Immature natural killer cell (primary cell): Measurements from ENCODE around the gene MAST3. TPM values are rescaled to one million over a fixed set of nuclear protein-coding genes. Genes with fewer than 3 reads are reported as not detected.
"Not testable (repeated sequence)": the region's sequence is repeated elsewhere in the genome, so short reads cannot be mapped to it uniquely, and the experiment has no call there.

Experiments
- DNase-seq, 3 donors: peaks; one replicate each; pipeline ENCODE4 v3.0.0; 2022; ENCODE audit warnings: mixed read lengths in 1 of 3
- H3K27ac Mint-ChIP-seq, 6 donors: one replicate each; pipeline ENCODE4 v1.8.0; 2020; ENCODE audit warnings: mixed read lengths in 6 of 6, mild to moderate bottlenecking in 5 of 6, inconsistent platforms in 4 of 6, moderate library complexity in 3 of 6
- H3K27me3 Mint-ChIP-seq, 3 donors: one replicate each; pipeline ENCODE4 v1.8.0; 2020 to 2021; ENCODE audit warnings: low read depth in 3 of 3, mild to moderate bottlenecking in 3 of 3, mixed read lengths in 3 of 3, moderate library complexity in 3 of 3, inconsistent platforms in 1 of 3
- H3K36me3 Mint-ChIP-seq, 3 donors: one replicate each; pipeline ENCODE4 v1.8.0; 2020; ENCODE audit warnings: mixed read lengths in 3 of 3, inconsistent platforms in 2 of 3, mild to moderate bottlenecking in 2 of 3
- H3K4me1 Mint-ChIP-seq, 2 donors: one replicate each; pipeline ENCODE4 v1.8.0; 2020; ENCODE audit warnings: inconsistent platforms in 2 of 2, mild to moderate bottlenecking in 2 of 2, mixed read lengths in 2 of 2, moderate library complexity in 1 of 2
- H3K4me3 Mint-ChIP-seq, 5 donors: one replicate each; pipeline ENCODE4 v1.8.0; 2020; ENCODE audit warnings: mild to moderate bottlenecking in 5 of 5, mixed read lengths in 5 of 5, inconsistent platforms in 3 of 5, moderate library complexity in 3 of 5
- H3K9me3 Mint-ChIP-seq, 6 donors: one replicate each; pipeline ENCODE4 v1.8.0; 2020; ENCODE audit warnings: mild to moderate bottlenecking in 6 of 6, mixed read lengths in 6 of 6, inconsistent platforms in 4 of 6, moderate library complexity in 3 of 6
- polyA plus RNA-seq, 3 donors: library from polyadenylated mRNA; unstranded; fragments of 300-500 nt; fragmentation: Illumina TruSeq; gene quantifications; one replicate each; pipeline ENCODE4 v1.2.3, GENCODE V29; 2021

Gene MAST3
- polyA plus RNA-seq, 3 donors from 2014 or later, result 7.3 to 39.1 (median 12.6) TPM

GRCh38 chr19:18155095-18156087, 57.8 kb downstream of the MAST3 start:
- peak overlapping the region in 1 of 6 donors; percentile 89 for H3K27ac Mint-ChIP-seq
- no peaks in the 10 kb centered on the region for H3K9me3 Mint-ChIP-seq
- H3K4me3 Mint-ChIP-seq, result peak overlapping the region in 2 of 5 donors; percentile 3 to 87
- no peak for DNase-seq
- peaks cover 37 to 41% of the 10 kb centered on the region in 2 donors for H3K4me1 Mint-ChIP-seq
- H3K27me3 Mint-ChIP-seq, result peaks cover 11 to 18% (median 12%) of the 10 kb centered on the region in 3 donors
- peaks cover 0 to 4% (median 0%) of the 10 kb centered on the region in 3 donors for H3K36me3 Mint-ChIP-seq

- Mint-ChIP-seq H3K27ac (peak overlapping the region in 2 of 6 donors; percentile 59 to 69), H3K27me3 (peaks cover 11 to 18% (median 12%) of the 10 kb centered on the region in 3 donors), H3K4me3 (no peak overlapping the region), H3K4me1 (peaks cover 31 to 36% of the 10 kb centered on the region in 2 donors), H3K36me3 (peaks cover 0 to 4% (median 0%) of the 10 kb centered on the region in 3 donors), H3K9me3 (no peaks in the 10 kb centered on the region)
- no peak for DNase-seq
These were observed 58.7 kb downstream of the MAST3 start for GRCh38 chr19:18156268-18156667.

GRCh38 chr19:18156841-18157464, 59.4 kb downstream of the MAST3 start:
- Mint-ChIP-seq H3K27me3 (peaks cover 11 to 18% (median 12%) of the 10 kb centered on the region in 3 donors), H3K4me3 (no peak overlapping the region), H3K4me1 (peaks cover 31 to 34% of the 10 kb centered on the region in 2 donors), H3K27ac (no peak overlapping the region), H3K9me3 (no peaks in the 10 kb centered on the region), H3K36me3 (peaks cover 0 to 4% (median 0%) of the 10 kb centered on the region in 3 donors)
- DNase-seq, result no peak

- peaks cover 24 to 30% of the 10 kb centered on the region in 2 donors for H3K4me1 Mint-ChIP-seq
- no peak overlapping the region for H3K27ac Mint-ChIP-seq
- H3K4me3 Mint-ChIP-seq, result no peak overlapping the region
- no peak for DNase-seq
- H3K27me3 Mint-ChIP-seq, result peaks cover 6 to 15% (median 8%) of the 10 kb centered on the region in 3 donors
- no peaks in the 10 kb centered on the region for H3K9me3 Mint-ChIP-seq
- H3K36me3 Mint-ChIP-seq, result no peaks in the 10 kb centered on the region
These were observed 60.0 kb downstream of the MAST3 start for GRCh38 chr19:18157465-18158063.

- Mint-ChIP-seq H3K4me1 (peaks cover 22 to 28% of the 10 kb centered on the region in 2 donors), H3K9me3 (no peaks in the 10 kb centered on the region), H3K36me3 (peaks cover 4 to 6% (median 6%) of the 10 kb centered on the region in 3 donors), H3K4me3 (no peak overlapping the region), H3K27me3 (peaks cover 3 to 9% (median 3%) of the 10 kb centered on the region in 3 donors), H3K27ac (no peak overlapping the region)
- no peak for DNase-seq
These were observed 60.9 kb downstream of the MAST3 start for GRCh38 chr19:18158467-18158866.

GRCh38 chr19:18159059-18159616, 61.6 kb downstream of the MAST3 start:
- not testable (repeated sequence) for H3K4me3 Mint-ChIP-seq, DNase-seq, H3K27ac Mint-ChIP-seq, H3K9me3 Mint-ChIP-seq, H3K27me3 Mint-ChIP-seq, H3K36me3 Mint-ChIP-seq
- peaks cover 17 to 24% of the 10 kb centered on the region in 2 donors for H3K4me1 Mint-ChIP-seq

GRCh38 chr19:18159810-18160209, 62.2 kb downstream of the MAST3 start:
- no peak for DNase-seq
- Mint-ChIP-seq H3K27me3 (peaks cover 0 to 2% (median 0%) of the 10 kb centered on the region in 3 donors), H3K36me3 (peaks cover 6 to 7% (median 7%) of the 10 kb centered on the region in 3 donors), H3K27ac (no peak overlapping the region), H3K9me3 (no peaks in the 10 kb centered on the region), H3K4me3 (peak overlapping the region in 1 of 5 donors; percentile 40), H3K4me1 (peaks cover 12 to 19% of the 10 kb centered on the region in 2 donors)

GRCh38 chr19:18160493-18160970, 63.0 kb downstream of the MAST3 start:
- peaks cover 6 to 8% (median 7%) of the 10 kb centered on the region in 3 donors for H3K36me3 Mint-ChIP-seq
- H3K9me3 Mint-ChIP-seq, result no peaks in the 10 kb centered on the region
- H3K4me1 Mint-ChIP-seq, result peaks cover 12 to 17% of the 10 kb centered on the region in 2 donors
- H3K4me3 Mint-ChIP-seq, result peak overlapping the region in 4 of 5 donors; percentile 46 to 62 (median 56)
- DNase-seq, result no peak
- H3K27ac Mint-ChIP-seq, result peak overlapping the region in 3 of 6 donors; percentile 53 to 65 (median 62)
- no peaks in the 10 kb centered on the region for H3K27me3 Mint-ChIP-seq

- Mint-ChIP-seq H3K4me1 (peaks cover 12 to 17% of the 10 kb centered on the region in 2 donors), H3K27ac (peak overlapping the region in 1 of 6 donors; percentile 28), H3K27me3 (no peaks in the 10 kb centered on the region), H3K9me3 (no peaks in the 10 kb centered on the region), H3K4me3 (peak overlapping the region in 4 of 5 donors; percentile 46 to 71 (median 56)), H3K36me3 (peaks cover 12 to 14% (median 13%) of the 10 kb centered on the region in 3 donors)
- DNase-seq, result peak; percentile 84 to 85 (median 84)
These were observed 63.5 kb downstream of the MAST3 start for GRCh38 chr19:18160971-18161635.

GRCh38 chr19:18161636-18162002, 64.0 kb downstream of the MAST3 start:
- no peaks in the 10 kb centered on the region for H3K9me3 Mint-ChIP-seq
- H3K36me3 Mint-ChIP-seq, result peaks cover 12 to 15% (median 14%) of the 10 kb centered on the region in 3 donors
- peak overlapping the region in 2 of 6 donors; percentile 28 to 34 for H3K27ac Mint-ChIP-seq
- peak overlapping the region in 2 of 5 donors; percentile 17 to 71 for H3K4me3 Mint-ChIP-seq
- no peak for DNase-seq
- H3K27me3 Mint-ChIP-seq, result no peaks in the 10 kb centered on the region
- H3K4me1 Mint-ChIP-seq, result peaks cover 12 to 13% of the 10 kb centered on the region in 2 donors

GRCh38 chr19:18164072-18164471, 66.5 kb downstream of the MAST3 start:
- Mint-ChIP-seq H3K27ac (no peak overlapping the region), H3K27me3 (peaks cover 0 to 3% (median 0%) of the 10 kb centered on the region in 3 donors), H3K36me3 (peaks cover 16 to 21% (median 19%) of the 10 kb centered on the region in 3 donors), H3K4me3 (no peak overlapping the region), H3K4me1 (peaks cover 17 to 18% of the 10 kb centered on the region in 2 donors), H3K9me3 (no peaks in the 10 kb centered on the region)
- no peak for DNase-seq

- Mint-ChIP-seq H3K27me3 (peaks cover 0 to 3% (median 0%) of the 10 kb centered on the region in 3 donors), H3K4me1 (peaks cover 11 to 12% of the 10 kb centered on the region in 2 donors), H3K4me3 (no peak overlapping the region), H3K36me3 (peaks cover 16 to 22% (median 21%) of the 10 kb centered on the region in 3 donors), H3K9me3 (no peaks in the 10 kb centered on the region), H3K27ac (no peak overlapping the region)
- DNase-seq, result no peak
These were observed 68.4 kb downstream of the MAST3 start for GRCh38 chr19:18165794-18166544.
